IPS-20b (cell line): ENCODE data around the gene PUM1.

Experiments used
- H3K27ac ChIP-seq: one replicate; pipeline ENCODE4 v1.5.1; 2013; ENCODE audit warnings: low read length
- H3K27me3 ChIP-seq: 2 replicates; pipeline ENCODE4 v1.6.1; 2013; ENCODE audit warnings: mild to moderate bottlenecking, low read length, inconsistent platforms; ENCODE audit not compliant: insufficient read depth
- H3K36me3 ChIP-seq: 2 replicates; pipeline ENCODE4 v1.6.1; 2013; ENCODE audit warnings: low read depth, mild to moderate bottlenecking, inconsistent platforms, low read length, moderate library complexity; ENCODE audit not compliant: insufficient read depth
- H3K4me1 ChIP-seq: 2 replicates; pipeline ENCODE4 v1.6.1; 2013; ENCODE audit warnings: mild to moderate bottlenecking, control low read depth, inconsistent platforms, low read length, moderate library complexity; ENCODE audit not compliant: insufficient read depth
- H3K4me3 ChIP-seq: 2 replicates; pipeline ENCODE4 v1.5.1; 2013; ENCODE audit warnings: mild to moderate bottlenecking, low read length, inconsistent platforms
- H3K9ac ChIP-seq: 2 replicates; pipeline ENCODE4 v1.6.1; 2013; ENCODE audit warnings: low read depth, mild to moderate bottlenecking, inconsistent platforms, low read length, moderate library complexity
- H3K9me3 ChIP-seq: 2 replicates; pipeline ENCODE4 v1.6.1; 2013; ENCODE audit warnings: mild to moderate bottlenecking, low read depth, low read length, inconsistent platforms; ENCODE audit not compliant: insufficient read depth

The PUM1 gene

DNA sequence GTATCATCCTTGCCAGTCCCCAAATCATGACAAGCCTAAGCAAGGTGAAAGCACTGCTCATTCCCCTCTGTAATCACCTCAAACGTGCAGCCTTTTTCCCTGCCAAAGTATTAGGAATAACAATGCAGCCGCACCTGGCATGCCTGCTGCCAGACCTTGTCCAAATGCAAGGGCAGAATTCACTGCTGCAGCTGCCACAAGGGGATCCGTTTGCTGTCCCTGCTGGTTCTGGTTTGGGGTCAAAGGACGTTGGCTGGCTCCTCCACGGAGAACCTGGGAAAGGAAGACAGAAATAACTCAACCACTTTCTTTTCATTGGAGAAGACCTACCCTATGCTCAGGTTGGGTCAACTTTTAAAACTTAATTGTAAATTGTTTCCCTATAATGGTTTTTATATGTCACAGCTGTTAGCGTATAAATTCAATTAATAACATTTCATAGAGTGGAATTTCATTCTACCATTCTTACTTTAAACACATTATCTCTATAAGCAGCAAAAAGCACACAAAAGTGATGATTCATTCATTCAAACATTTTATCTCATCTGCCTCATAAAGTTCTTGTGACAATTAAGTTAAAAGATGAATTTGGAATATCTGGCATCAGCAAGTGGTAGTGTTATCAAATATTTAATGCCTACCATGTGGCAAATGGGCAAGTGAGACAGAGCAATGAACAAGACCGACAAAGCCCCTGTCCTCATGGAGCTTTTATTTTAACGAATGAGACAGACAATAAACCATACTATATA is 97.1 kb downstream of the PUM1 start:
- Histone ChIP-seq H3K27ac (no peak overlapping the region), H3K9me3 (no peaks in the 10 kb centered on the region), H3K36me3 (peaks cover 93% of the 10 kb centered on the region), H3K9ac (no peak overlapping the region), H3K27me3 (no peaks in the 10 kb centered on the region), H3K4me1 (peaks cover 3% of the 10 kb centered on the region; the same call in 1 of the 2 replicates), H3K4me3 (no peak overlapping the region)

DNA sequence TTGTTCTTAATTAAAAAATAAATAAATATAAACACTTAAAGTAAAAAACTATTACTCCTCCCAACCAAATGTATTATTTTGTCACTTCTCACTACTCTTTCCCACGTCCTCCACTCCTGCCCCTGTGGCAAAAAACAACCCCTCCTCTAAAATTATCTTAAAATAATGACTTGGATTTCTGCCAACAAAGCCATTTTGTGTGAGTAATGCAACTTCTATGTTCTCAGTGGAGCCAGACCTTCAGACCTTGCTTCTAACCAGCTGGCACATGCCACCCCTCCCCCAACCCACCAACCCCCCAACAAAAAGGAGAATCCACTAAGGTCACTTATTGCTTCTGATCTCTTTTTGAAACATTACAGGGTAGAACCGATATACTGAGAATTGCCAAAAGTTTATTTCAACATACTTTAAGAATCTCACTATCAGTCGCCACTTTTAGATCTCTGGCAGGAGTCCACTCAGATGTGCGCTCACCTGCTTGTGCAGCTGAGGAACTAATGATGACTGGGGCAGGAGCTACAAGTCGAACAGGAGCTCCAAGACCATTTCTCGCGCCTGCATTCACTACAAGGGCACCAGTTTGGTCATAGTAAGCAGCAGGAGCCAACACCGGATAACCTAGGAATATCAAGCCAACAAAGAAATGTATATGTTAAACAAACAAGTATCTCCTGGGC is 98.7 kb downstream of the PUM1 start:
- Histone ChIP-seq H3K27me3 (no peaks in the 10 kb centered on the region), H3K9ac (no peak overlapping the region), H3K4me3 (no peak overlapping the region), H3K36me3 (peaks cover 100% of the 10 kb centered on the region), H3K9me3 (no peaks in the 10 kb centered on the region), H3K4me1 (peaks cover 3% of the 10 kb centered on the region; the same call in 1 of the 2 replicates), H3K27ac (no peak overlapping the region)

DNA sequence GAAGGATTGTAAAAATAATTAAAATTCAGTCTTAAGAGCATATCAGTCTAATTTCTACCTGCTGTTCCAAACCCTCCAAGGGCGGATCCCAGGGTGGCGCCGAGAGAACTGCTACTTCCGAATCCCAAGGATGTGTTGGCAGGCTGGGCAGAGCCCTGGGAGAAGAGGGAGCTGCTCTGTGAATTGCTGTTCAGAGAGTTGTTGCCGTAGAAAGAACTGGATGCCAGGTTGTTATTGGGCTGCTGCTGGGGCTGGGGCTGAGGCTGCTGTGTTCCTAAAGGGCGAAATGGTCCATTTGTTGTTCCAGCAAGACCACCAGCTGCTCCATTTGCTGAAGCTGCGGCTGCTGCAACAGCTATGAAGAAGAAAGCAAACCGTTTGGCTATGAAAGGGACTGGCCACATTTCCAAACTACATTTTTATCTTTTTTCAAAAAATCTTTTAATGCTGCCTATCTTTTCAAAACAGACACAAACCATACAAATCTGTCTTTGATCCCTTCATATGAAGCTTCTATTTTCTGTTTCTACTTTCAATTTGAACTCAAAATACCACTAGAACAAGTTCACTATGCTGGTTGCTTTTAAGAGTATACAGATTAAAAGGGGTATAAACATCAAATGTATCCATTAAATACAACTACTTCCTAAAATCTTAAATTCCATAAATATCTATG is 99.5 kb downstream of the PUM1 start:
- Histone ChIP-seq H3K4me3 (no peak overlapping the region), H3K36me3 (peaks cover 100% of the 10 kb centered on the region), H3K9me3 (no peaks in the 10 kb centered on the region), H3K27ac (no peak overlapping the region), H3K27me3 (no peaks in the 10 kb centered on the region), H3K4me1 (peaks cover 3% of the 10 kb centered on the region; the same call in 1 of the 2 replicates), H3K9ac (no peak overlapping the region)

- H3K27ac ChIP-seq, result no peak overlapping the region
- no peak overlapping the region for H3K9ac ChIP-seq
- peaks cover 3% of the 10 kb centered on the region; the same call in 1 of the 2 replicates for H3K4me1 ChIP-seq
- no peaks in the 10 kb centered on the region for H3K27me3 ChIP-seq
- no peaks in the 10 kb centered on the region for H3K9me3 ChIP-seq
- no peak overlapping the region for H3K4me3 ChIP-seq
- peaks cover 99% of the 10 kb centered on the region for H3K36me3 ChIP-seq
Measured at GRCh38 chr1:30964706-30965105, 100.8 kb downstream of the PUM1 start.

DNA sequence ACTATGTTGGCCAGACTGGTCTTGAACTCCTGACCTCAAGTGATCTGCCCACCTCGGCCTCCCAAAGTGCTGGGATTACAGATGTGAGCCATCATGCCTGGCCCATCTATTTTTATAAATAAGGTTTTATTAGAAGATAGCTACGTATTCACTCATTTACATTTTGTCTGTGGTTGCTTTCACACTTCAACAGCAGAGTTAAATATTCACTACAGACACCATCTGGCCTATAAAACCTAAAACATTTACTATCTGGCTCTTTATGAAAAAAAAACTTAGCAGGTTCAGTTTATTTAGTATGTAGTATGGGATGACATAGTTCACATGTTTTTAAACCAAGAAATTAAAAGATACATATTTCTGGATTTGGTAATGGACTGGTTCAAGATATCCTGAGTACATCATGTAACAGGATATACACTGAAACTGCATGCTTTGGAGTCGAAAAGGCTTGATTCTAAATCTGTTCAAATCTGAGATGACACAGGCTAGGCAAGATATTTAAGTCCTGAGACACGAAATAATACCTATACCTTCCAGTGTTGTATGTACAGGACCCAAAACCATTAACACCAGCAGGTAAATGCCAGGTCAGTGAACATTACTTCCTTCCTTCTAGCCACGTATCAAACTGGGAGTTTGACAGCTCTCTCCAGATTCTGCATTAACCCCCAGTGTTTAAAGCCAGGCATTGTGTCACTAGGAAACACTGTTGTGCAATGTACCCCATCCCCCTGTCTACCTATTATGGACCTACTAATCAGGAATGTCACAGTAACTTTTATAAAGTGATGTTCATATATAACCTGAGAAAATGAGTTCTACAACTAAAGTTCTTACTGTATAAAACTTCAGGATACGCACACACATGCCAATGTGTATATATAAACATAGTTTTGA is 102.7 kb downstream of the PUM1 start:
- Histone ChIP-seq H3K4me3 (no peak overlapping the region), H3K27me3 (no peaks in the 10 kb centered on the region), H3K36me3 (peaks cover 99% of the 10 kb centered on the region), H3K27ac (no peak overlapping the region), H3K9me3 (no peaks in the 10 kb centered on the region), H3K4me1 (no peaks in the 10 kb centered on the region; the same call in 1 of the 2 replicates), H3K9ac (no peak overlapping the region)

- Histone ChIP-seq H3K9me3 (no peaks in the 10 kb centered on the region), H3K27me3 (no peaks in the 10 kb centered on the region), H3K27ac (no peak overlapping the region), H3K4me3 (no peak overlapping the region), H3K36me3 (peaks cover 96% of the 10 kb centered on the region), H3K9ac (no peak overlapping the region), H3K4me1 (no peaks in the 10 kb centered on the region)
Measured at GRCh38 chr1:30957560-30958222, 107.8 kb downstream of the PUM1 start.

DNA sequence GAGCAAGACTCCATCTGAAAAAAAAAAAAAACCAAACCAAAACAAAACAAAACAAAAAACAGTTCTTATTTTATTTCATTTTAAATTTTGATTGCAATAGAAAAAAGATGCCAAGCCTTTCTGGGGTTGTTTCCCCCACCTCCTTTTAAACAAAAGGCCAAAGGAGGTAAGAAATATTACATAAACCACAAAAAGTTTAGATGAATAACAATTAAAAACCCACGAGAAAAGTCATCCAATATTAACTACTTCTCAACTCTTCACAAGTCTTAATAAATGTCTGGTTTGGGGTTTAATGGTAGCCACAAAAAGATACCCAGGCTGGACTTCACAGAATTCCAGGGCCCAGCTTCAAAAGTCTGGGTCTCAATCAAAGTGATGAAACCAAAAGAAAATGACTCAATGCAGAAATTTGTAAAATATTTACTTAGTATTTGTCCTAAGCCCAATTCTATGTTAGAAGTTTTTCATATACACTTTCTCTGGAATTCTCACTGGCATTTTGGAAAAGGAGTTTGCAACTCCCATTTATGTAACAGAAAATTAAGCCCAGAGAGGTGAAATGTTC is 110.0 kb downstream of the PUM1 start:
- Histone ChIP-seq H3K4me3 (no peak overlapping the region), H3K36me3 (peaks cover 97% of the 10 kb centered on the region), H3K4me1 (no peaks in the 10 kb centered on the region)

DNA sequence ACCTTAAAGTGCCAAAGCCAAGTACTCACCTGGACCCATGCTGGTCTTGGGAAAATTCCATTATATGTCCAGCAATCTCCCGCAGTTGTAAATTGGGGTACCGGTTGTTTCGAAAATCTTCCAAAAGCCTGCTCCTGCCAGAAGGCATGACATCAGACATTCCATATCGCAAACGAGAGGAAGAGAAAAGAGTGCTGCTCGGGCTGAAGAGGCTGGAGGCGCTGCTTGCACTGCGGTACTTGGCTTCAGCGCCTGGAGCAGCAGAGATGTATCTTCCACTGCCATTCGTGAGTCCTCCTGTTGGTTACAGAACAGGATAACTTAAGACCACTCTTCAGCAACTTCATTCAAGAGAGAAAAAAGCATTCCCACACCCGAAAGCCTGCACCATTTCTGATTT is 111.8 kb downstream of the PUM1 start:
- Histone ChIP-seq H3K4me3 (no peak overlapping the region), H3K9me3 (no peaks in the 10 kb centered on the region), H3K4me1 (no peaks in the 10 kb centered on the region), H3K27me3 (no peaks in the 10 kb centered on the region), H3K36me3 (peaks cover 92% of the 10 kb centered on the region), H3K27ac (no peak overlapping the region), H3K9ac (no peak overlapping the region)

More for the DNA sequence above, 110.0 kb downstream of the PUM1 start:
- H3K9ac ChIP-seq, result no peak overlapping the region
- no peaks in the 10 kb centered on the region for H3K27me3 ChIP-seq
- H3K27ac ChIP-seq, result no peak overlapping the region
- no peaks in the 10 kb centered on the region for H3K9me3 ChIP-seq

DNA sequence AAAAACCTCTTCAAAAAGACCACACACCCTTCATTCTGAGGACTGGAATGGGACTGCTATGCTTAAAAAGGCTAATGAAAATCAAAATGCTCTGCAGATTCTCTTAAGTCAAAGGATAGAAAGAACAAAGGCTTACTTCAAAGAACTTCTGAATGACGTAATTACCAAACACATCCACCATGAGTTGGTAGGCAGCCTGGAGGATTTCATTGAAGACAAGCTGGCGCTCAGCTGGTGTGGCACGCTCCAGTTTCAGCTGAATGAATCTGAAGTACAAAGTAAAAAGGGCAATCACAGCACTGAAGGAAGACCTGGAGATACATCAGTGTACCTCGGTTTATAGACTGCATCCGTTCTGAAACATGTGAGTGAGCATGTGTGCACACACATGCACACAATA is 113.4 kb downstream of the PUM1 start:
- Histone ChIP-seq H3K9ac (no peak overlapping the region), H3K9me3 (no peaks in the 10 kb centered on the region), H3K27ac (no peak overlapping the region), H3K4me3 (no peak overlapping the region), H3K27me3 (no peaks in the 10 kb centered on the region), H3K36me3 (peaks cover 92% of the 10 kb centered on the region), H3K4me1 (no peaks in the 10 kb centered on the region)

DNA sequence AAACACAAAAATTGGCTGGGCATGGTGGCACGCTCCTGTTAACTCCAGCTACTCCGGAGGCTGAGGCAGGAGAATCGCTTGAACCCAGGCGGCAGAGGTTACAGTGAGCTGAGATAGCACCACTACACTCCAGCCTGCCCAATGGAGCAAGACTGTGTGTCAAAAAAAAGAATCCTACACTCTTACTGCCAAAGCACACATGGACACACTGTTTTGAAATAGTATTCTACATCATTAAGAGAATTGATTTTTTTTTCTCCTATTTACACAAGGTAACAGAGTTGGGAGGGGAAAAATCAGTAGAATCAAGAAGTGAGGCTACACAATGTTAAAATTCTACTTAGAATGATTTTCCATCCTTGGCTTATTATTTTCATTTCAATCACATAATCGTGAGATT is 114.8 kb downstream of the PUM1 start:
- peaks cover 90% of the 10 kb centered on the region for H3K36me3 ChIP-seq
- H3K9me3 ChIP-seq, result no peaks in the 10 kb centered on the region
- no peaks in the 10 kb centered on the region for H3K4me1 ChIP-seq
- no peak overlapping the region for H3K27ac ChIP-seq
- H3K4me3 ChIP-seq, result no peak overlapping the region
- no peaks in the 10 kb centered on the region for H3K27me3 ChIP-seq
- H3K9ac ChIP-seq, result no peak overlapping the region
